BE2C (cell line): ENCODE results near the gene ZBTB16.

ENCODE experiments used
- DNase-seq: peaks from one replicate; pipeline ENCODE4 v3.0.0-alpha.2; 2020
- H3K27me3 ChIP-seq: fragments of 250-450 bp; sonication (Bioruptor Pico); 2 replicates; pipeline ENCODE4 v1.5.1; 2020; ENCODE audit warnings: mild to moderate bottlenecking
- H3K36me3 ChIP-seq: fragments of 250-450 bp; sonication (Bioruptor Pico); 2 replicates; pipeline ENCODE4 v1.5.1; 2020; ENCODE audit warnings: mild to moderate bottlenecking
- H3K4me1 ChIP-seq: fragments of 250-450 bp; sonication (Bioruptor Pico); 2 replicates; pipeline ENCODE4 v1.5.1; 2020
- H3K4me3 ChIP-seq: 2 replicates; pipeline ENCODE4 v1.5.1; 2011; ENCODE audit warnings: low read depth, low read length
- H3K9me3 ChIP-seq: fragments of 250-450 bp; sonication (Bioruptor Pico); 2 replicates; pipeline ENCODE4 v1.5.1; 2020
- CTCF ChIP-seq: IDR thresholded peaks from 2 replicates; pipeline ENCODE4 v1.5.1; 2012; ENCODE audit warnings: mild to moderate bottlenecking, low read depth, low read length

ZBTB16 gene

GRCh38 chr11:114121804-114122504, 62.4 kb downstream of the ZBTB16 start:
- no peak for TF ChIP-seq CTCF
- no peaks in the 10 kb centered on the region for H3K36me3 ChIP-seq
- H3K4me1 ChIP-seq: no peaks in the 10 kb centered on the region
- H3K9me3 ChIP-seq: no peaks in the 10 kb centered on the region
- DNase-seq: no peak
- H3K4me3 ChIP-seq: no peak overlapping the region
- H3K27me3 ChIP-seq: peaks cover 40% of the 10 kb centered on the region

- no peak for DNase-seq
- H3K4me1 ChIP-seq: no peaks in the 10 kb centered on the region
- H3K9me3 ChIP-seq: no peaks in the 10 kb centered on the region
- peaks cover 32% of the 10 kb centered on the region for H3K27me3 ChIP-seq
- TF ChIP-seq CTCF: no peak
- no peak overlapping the region for H3K4me3 ChIP-seq
- no peaks in the 10 kb centered on the region for H3K36me3 ChIP-seq
These were observed 63.2 kb downstream of the ZBTB16 start for GRCh38 chr11:114122686-114123085.

GRCh38 chr11:114123692-114124330, 64.3 kb downstream of the ZBTB16 start:
- H3K4me1 ChIP-seq: no peaks in the 10 kb centered on the region

GRCh38 chr11:114124601-114125144, 65.2 kb downstream of the ZBTB16 start:
- no peaks in the 10 kb centered on the region for H3K9me3 ChIP-seq
- H3K4me1 ChIP-seq: no peaks in the 10 kb centered on the region
- TF ChIP-seq CTCF: no peak
- DNase-seq: no peak
- H3K4me3 ChIP-seq: no peak overlapping the region
- H3K27me3 ChIP-seq: peaks cover 31% of the 10 kb centered on the region
- no peaks in the 10 kb centered on the region for H3K36me3 ChIP-seq

More at GRCh38 chr11:114123692-114124330, 64.3 kb downstream of the ZBTB16 start:
- TF ChIP-seq CTCF: no peak
- no peak for DNase-seq
- Histone ChIP-seq H3K27me3 (peaks cover 32% of the 10 kb centered on the region), H3K4me3 (no peak overlapping the region), H3K36me3 (no peaks in the 10 kb centered on the region), H3K9me3 (no peaks in the 10 kb centered on the region)

- no peak overlapping the region for H3K4me3 ChIP-seq
- no peak for TF ChIP-seq CTCF
- no peak for DNase-seq
- peaks cover 23% of the 10 kb centered on the region for H3K27me3 ChIP-seq
- no peaks in the 10 kb centered on the region for H3K4me1 ChIP-seq
- H3K36me3 ChIP-seq: no peaks in the 10 kb centered on the region
- H3K9me3 ChIP-seq: no peaks in the 10 kb centered on the region
These were observed 66.0 kb downstream of the ZBTB16 start for GRCh38 chr11:114125531-114125930.

GRCh38 chr11:114125959-114126358, 66.4 kb downstream of the ZBTB16 start:
- no peak overlapping the region for H3K4me3 ChIP-seq
- no peak for DNase-seq
- H3K4me1 ChIP-seq: no peaks in the 10 kb centered on the region
- no peaks in the 10 kb centered on the region for H3K9me3 ChIP-seq
- H3K36me3 ChIP-seq: no peaks in the 10 kb centered on the region
- no peak for TF ChIP-seq CTCF
- H3K27me3 ChIP-seq: peaks cover 18% of the 10 kb centered on the region
